Prostate gland (tissue), 2 donors: ENCODE data around the gene CHAF1A. TPM values are rescaled to one million over a fixed set of nuclear protein-coding genes. Genes with fewer than 3 reads are reported as not detected.

Experiments used
- DNase-seq: peaks from one replicate; pipeline ENCODE4 v3.0.0-alpha.2; 2019; ENCODE audit warnings: low spot score
- H3K27ac ChIP-seq, 2 donors: fragments of 200-600 bp; sonication (generic); 2 replicates each; pipeline ENCODE4 v1.5.1; 2017 to 2019
- H3K27me3 ChIP-seq: fragments of 200-600 bp; sonication (generic); replicated peaks from 2 replicates; pipeline ENCODE4 v1.5.1; 2019; ENCODE audit not compliant: insufficient read depth
- H3K36me3 ChIP-seq, 2 donors: fragments of 200-600 bp; sonication (generic); 1 replicate in 1 of 2; 2 replicates in 1 of 2; pipeline versions ENCODE4 v1.5.1 to v1.8.1; 2017 to 2019
- H3K4me1 ChIP-seq: fragments of 200-600 bp; sonication (generic); replicated peaks from 2 replicates; pipeline ENCODE4 v1.5.1; 2019
- H3K4me3 ChIP-seq, 2 donors: fragments of 200-600 bp; sonication (generic); 2 replicates each; pipeline ENCODE4 v1.5.1; 2017 to 2019
- H3K9me3 ChIP-seq: fragments of 200-600 bp; sonication (generic); 2 replicates; pipeline ENCODE4 v1.5.1; 2017
- POLR2A ChIP-seq: fragments of 450-650 bp; IDR thresholded peaks from one replicate; pipeline ENCODE4 v1.6.1; 2016; ENCODE audit warnings: antibody characterized with exemption, mild to moderate bottlenecking
- POLR2AphosphoS5 ChIP-seq: sonication (generic); formaldehyde crosslinking; IDR thresholded peaks from one replicate; pipeline ENCODE4 v1.6.1; 2017; ENCODE audit warnings: antibody characterized with exemption
- WGBS: methylation state at CpG from one replicate; pipeline ENCODE4 v1.1.5; 2018; 5-methylcytosine and 5-hydroxymethylcytosine counted together
- intact Hi-C: fragments of 100-400 bp; cut with DNase I; formaldehyde crosslinking; loops from one replicate; pipeline ENCODE4 v1.14.2; 2022
- total RNA-seq, 2 donors: library from RNA; depleted of rRNA; stranded (reverse); fragments of >200 nt; gene quantifications; one replicate each; pipeline ENCODE4 v1.1.0, GENCODE V29; 2016
- TF ChIP-seq, protein P1 (sequence below), 4 experiments: fragments of 200-600 bp in 2 of 4; fragments of 450-650 bp in 2 of 4; sonication (generic) in 2 of 4; IDR thresholded peaks; 1 replicate in 3 of 4; 2 replicates in 1 of 4; pipeline ENCODE4 v1.5.1; 2016 to 2019; ENCODE audit warnings: antibody characterized with exemption in 4 of 4, mild to moderate bottlenecking in 2 of 4, moderate library complexity in 2 of 4

Gene CHAF1A
- total RNA-seq, 2 donors from 2014 or later, result 13.0 to 18.1 TPM

DNA sequence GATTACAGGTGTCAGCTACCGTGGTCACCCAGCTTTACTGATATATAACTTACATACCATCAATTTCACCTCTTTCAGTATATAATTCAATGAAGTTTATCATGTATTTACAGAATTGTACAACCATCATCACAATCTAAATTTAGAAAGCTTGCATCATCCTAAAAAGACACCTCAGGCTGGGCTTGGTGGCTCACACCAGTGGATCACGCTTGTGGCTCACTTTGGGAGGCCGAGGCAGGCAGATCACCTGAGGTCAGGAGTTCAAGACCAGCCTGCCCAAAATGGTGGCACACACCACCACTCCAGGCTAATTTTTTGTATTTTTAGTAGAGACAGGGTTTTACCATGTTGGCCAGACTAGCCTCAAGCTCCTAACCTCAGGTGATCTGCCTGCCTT, 65.4 kb downstream of the CHAF1A start:
- 80% methylated on average over 3 of the region's 3 CpGs for WGBS
- DNase-seq, result no peak
- H3K9me3 ChIP-seq, result no peaks in the 10 kb centered on the region
- H3K27ac ChIP-seq, result no peak overlapping the region
- no peak overlapping the region for H3K4me3 ChIP-seq
- intact Hi-C loops, result no loop called here
- TF ChIP-seq, protein P1, sequence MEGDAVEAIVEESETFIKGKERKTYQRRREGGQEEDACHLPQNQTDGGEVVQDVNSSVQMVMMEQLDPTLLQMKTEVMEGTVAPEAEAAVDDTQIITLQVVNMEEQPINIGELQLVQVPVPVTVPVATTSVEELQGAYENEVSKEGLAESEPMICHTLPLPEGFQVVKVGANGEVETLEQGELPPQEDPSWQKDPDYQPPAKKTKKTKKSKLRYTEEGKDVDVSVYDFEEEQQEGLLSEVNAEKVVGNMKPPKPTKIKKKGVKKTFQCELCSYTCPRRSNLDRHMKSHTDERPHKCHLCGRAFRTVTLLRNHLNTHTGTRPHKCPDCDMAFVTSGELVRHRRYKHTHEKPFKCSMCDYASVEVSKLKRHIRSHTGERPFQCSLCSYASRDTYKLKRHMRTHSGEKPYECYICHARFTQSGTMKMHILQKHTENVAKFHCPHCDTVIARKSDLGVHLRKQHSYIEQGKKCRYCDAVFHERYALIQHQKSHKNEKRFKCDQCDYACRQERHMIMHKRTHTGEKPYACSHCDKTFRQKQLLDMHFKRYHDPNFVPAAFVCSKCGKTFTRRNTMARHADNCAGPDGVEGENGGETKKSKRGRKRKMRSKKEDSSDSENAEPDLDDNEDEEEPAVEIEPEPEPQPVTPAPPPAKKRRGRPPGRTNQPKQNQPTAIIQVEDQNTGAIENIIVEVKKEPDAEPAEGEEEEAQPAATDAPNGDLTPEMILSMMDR (IDR thresholded peaks at IDR 0.05), result no peak
- TF ChIP-seq POLR2AphosphoS5 (no peak), POLR2A (no peak)
- no peaks in the 10 kb centered on the region for H3K4me1 ChIP-seq
- H3K27me3 ChIP-seq, result no peaks in the 10 kb centered on the region
- H3K36me3 ChIP-seq, result no peaks in the 10 kb centered on the region

DNA sequence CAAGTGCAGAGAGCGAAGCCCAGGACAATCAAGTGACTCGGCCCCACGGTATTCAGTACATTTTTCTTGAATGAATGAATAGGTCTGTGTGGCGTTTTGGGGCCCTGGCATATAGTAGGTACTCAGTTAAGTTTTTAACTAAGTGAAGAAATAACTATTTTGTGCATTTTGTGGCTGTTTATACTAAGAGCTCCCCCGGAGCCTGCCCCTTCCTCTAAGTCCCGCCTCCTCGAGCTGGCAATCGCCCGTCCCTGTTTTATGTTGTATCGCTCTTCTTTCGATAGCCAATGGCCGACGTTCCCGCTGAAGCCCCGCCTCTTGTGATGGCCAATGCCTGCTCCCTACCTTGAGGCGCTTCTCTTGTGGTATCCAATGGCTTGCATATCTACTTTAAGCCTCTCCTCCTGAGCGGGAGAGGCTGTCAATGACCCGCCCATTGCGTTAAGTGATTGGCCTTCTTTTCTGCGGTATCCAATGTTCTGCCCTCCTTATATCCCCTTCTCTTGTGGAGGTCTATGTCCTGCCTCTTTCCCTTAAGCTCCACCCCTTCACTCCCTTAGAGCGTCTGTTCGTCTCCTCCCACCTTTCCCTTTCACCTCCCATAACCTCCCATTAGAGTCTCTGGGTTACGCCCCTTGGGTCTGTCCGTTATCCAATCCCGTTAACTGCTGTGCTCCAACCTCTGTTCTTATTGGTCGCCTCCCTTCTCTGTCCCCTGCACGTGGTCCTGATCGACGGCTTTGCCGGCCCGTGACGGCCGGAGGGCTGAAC, 69.1 kb downstream of the CHAF1A start:
- H3K4me1 ChIP-seq, result peaks cover 11% of the 10 kb centered on the region
- peak overlapping the region; percentile 72 to 86 for H3K27ac ChIP-seq
- H3K36me3 ChIP-seq, result no peaks in the 10 kb centered on the region
- H3K4me3 ChIP-seq, result peak overlapping the region; percentile 82 to 88
- TF ChIP-seq POLR2AphosphoS5, result peak; percentile 95
- peak; percentile 64 for TF ChIP-seq POLR2A
- TF ChIP-seq, protein P1 (IDR thresholded peaks at IDR 0.05), result no peak
- no peaks in the 10 kb centered on the region for H3K9me3 ChIP-seq
- peak; percentile 99 for DNase-seq
- no peaks in the 10 kb centered on the region for H3K27me3 ChIP-seq
- under 1% methylated on average over 33 of the region's 33 CpGs for WGBS
- intact Hi-C loops, result loop anchor here (5.0 kb wide), 1 partner anchor 46 kb away; the partner anchor contains the start of gene PLIN4

DNA sequence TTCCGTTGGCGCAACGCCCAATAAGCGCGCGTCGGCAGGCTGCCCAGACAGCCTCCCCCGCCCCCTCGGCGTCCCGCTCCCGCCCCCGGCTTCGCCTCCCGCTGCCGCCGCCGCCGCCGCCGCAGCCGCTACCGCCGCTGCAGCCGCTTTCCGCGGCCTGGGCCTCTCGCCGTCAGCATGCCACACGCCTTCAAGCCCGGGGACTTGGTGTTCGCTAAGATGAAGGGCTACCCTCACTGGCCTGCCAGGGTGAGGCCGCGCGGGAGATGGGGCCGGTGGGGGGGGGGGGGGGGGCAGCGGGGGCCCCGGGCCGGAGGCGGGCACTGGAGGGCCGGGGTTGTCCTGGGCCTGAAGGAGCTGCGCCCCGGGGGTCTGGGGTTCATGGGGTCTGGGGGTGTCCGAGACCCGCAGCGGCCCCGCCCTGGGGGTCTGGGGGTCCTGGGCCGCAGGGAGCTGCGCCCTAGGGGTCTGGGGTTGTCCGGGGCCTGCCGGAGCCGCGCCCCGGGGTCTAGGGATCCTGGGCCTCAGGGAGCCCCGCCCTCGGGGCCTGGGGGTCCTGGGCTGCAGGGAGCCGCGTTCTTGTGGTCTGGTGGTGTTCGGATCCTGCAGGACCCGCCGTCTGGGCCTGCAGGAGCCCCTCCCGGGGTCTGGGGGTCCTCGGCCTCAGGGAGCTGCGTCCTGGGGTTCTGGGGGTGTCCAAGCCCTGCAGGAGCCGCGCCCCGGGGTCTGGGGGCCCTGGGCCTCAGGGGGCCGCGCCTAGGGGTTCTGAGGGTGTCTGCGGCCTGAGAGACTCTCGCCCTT, 69.9 kb downstream of the CHAF1A start, which contains the start of gene HDGFL2:
Gene HDGFL2, plus strand, starts transcription at position 124 of the 801 bp plus-strand sequence. Its CDS starts 54 bp downstream, at position 178.
- Histone ChIP-seq H3K9me3 (no peaks in the 10 kb centered on the region), H3K4me3 (peak within 1 kb of the TSS; percentile 82 to 88), H3K27ac (peak within 1 kb of the TSS; percentile 72 to 86), H3K4me1 (peaks cover 11% of the 10 kb centered on the region), H3K36me3 (no peaks in the 10 kb centered on the region), H3K27me3 (no peaks in the 10 kb centered on the region)
- TF ChIP-seq POLR2AphosphoS5 (no peak), POLR2A (no peak)
- TF ChIP-seq, protein P1 (IDR thresholded peaks at IDR 0.05), result no peak
- intact Hi-C loops, result loop anchor here (5.0 kb wide), 1 partner anchor 45 kb away; the partner anchor contains the start of gene PLIN4
- no peak for DNase-seq
- WGBS, result under 1% methylated on average over 58 of the region's 71 CpGs

DNA sequence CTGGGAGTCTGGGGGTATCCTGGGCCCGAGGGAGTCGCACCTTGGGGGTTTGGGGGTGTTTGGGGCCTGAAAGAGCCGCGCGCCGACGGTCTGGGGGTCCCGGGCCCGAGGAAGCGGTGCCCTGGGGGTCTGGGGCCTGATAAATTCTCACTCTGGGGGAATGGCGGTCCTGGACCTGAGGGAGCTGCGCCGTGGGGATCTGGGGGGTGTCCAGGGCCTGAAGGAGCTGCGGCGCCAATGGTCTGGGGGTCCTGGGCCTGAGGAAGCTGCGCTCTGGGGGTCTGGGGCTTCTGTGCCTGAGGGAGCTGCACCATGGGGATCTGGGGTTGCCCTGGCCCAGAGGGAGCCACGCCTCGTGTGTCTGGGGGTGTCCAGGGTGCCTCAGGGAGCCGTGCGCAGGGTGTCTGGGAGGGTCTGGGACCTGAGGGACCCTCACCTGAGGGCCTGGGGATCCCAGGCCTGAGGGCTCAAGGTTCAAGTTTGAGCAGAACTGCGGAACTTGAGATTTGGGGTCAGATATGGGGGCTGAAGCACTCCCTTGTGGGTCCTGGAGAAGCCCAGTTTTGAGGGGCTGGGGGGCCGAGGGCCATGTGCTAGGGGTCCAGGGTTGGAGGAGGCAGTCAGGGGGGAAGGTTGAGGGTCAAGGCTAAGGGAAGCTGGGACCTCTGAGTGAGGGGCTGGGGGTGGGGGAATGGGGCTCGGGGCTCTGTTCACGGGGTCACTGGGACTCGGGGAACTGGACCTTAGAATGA, 70.7 kb downstream of the CHAF1A start:
- H3K27me3 ChIP-seq, result no peaks in the 10 kb centered on the region
- H3K27ac ChIP-seq, result peak overlapping the region; percentile 57 to 60
- TF ChIP-seq POLR2A (no peak), POLR2AphosphoS5 (no peak)
- TF ChIP-seq, protein P1 (IDR thresholded peaks at IDR 0.05), result no peak
- no peaks in the 10 kb centered on the region for H3K36me3 ChIP-seq
- peak overlapping the region; percentile 82 to 88 for H3K4me3 ChIP-seq
- intact Hi-C loops, result loop anchor here (5.0 kb wide), 1 partner anchor 44 kb away; the partner anchor contains the start of gene PLIN4
- 14% methylated on average over 25 of the region's 25 CpGs for WGBS
- H3K9me3 ChIP-seq, result no peaks in the 10 kb centered on the region
- DNase-seq, result no peak
- peaks cover 11% of the 10 kb centered on the region for H3K4me1 ChIP-seq
